Measurements from ENCODE around the gene ADCY10.

ADCY10 gene

GRCh38 chr1:167882376-167882775 is 31.6 kb downstream of the ADCY10 start:
- no peak for DNase-seq (ENCODE audit: low spot score)
- no peak overlapping the region for H3K27ac ChIP-seq
- no peak for TF ChIP-seq CTCF (IDR thresholded peaks at IDR 0.05)
- no peak overlapping the region for H3K4me3 ChIP-seq

- Histone ChIP-seq H3K4me3 (no peak overlapping the region), H3K27ac (no peak overlapping the region)
- no peak for DNase-seq (ENCODE audit: low spot score)
- TF ChIP-seq CTCF (IDR thresholded peaks at IDR 0.05), result no peak
Measured at GRCh38 chr1:167881786-167882185, 32.1 kb downstream of the ADCY10 start.

GRCh38 chr1:167881069-167881468 is 32.9 kb downstream of the ADCY10 start:
- Histone ChIP-seq H3K4me3 (no peak overlapping the region), H3K27ac (no peak overlapping the region)
- no peak for TF ChIP-seq CTCF (IDR thresholded peaks at IDR 0.05)
- DNase-seq (ENCODE audit: low spot score), result no peak

- no peak for DNase-seq (ENCODE audit: low spot score)
- no peak for TF ChIP-seq CTCF (IDR thresholded peaks at IDR 0.05)
- H3K27ac ChIP-seq, result no peak overlapping the region
Measured at GRCh38 chr1:167880580-167881021, 33.3 kb downstream of the ADCY10 start.

GRCh38 chr1:167879508-167879907 is 34.4 kb downstream of the ADCY10 start:
- no peak overlapping the region for H3K4me3 ChIP-seq
- no peak for TF ChIP-seq CTCF (IDR thresholded peaks at IDR 0.05)
- no peak for DNase-seq (ENCODE audit: low spot score)
- H3K27ac ChIP-seq, result no peak overlapping the region

More at GRCh38 chr1:167880580-167881021, 33.3 kb downstream of the ADCY10 start:
- no peak overlapping the region for H3K4me3 ChIP-seq

GRCh38 chr1:167878372-167879160 is 35.4 kb downstream of the ADCY10 start:
- Histone ChIP-seq H3K27ac (no peak overlapping the region), H3K4me3 (no peak overlapping the region)
- TF ChIP-seq CTCF (IDR thresholded peaks at IDR 0.05), result no peak
- no peak for DNase-seq (ENCODE audit: low spot score)

- DNase-seq (ENCODE audit: low spot score), result no peak
- H3K4me3 ChIP-seq, result no peak overlapping the region
- TF ChIP-seq CTCF (IDR thresholded peaks at IDR 0.05), result no peak
Measured at GRCh38 chr1:167876597-167877175, 37.2 kb downstream of the ADCY10 start.

More at GRCh38 chr1:167876597-167877175, 37.2 kb downstream of the ADCY10 start:
- no peak overlapping the region for H3K27ac ChIP-seq

Data from coronary artery (tissue), 2 donors.